B cell (primary cell): ENCODE measurements around the gene ACCS. TPM values are rescaled to one million over a fixed set of nuclear protein-coding genes. Genes with fewer than 3 reads are reported as not detected.
A peak's percentile ranks its signal among the peaks of the same experiment; 100 is the strongest.

ENCODE experiments used
- ATAC-seq: fragments of 200-7000 bp; cut with Tn5 transposase; one replicate; pipeline ENCODE4 v1.10.0; 2021; ENCODE audit warnings: low read depth, mild to moderate bottlenecking, moderate number of reproducible peaks, moderate library complexity
- CTCF ChIA-PET: fragments of 350-600 bp; sonication (Branson Sonifier 250); formaldehyde crosslinking; loops from one replicate; lab custom pipeline; 2021; ENCODE audit warnings: antibody characterized with exemption, inconsistent platforms; lab: Charles Lee
- POLR2A ChIA-PET: fragments of 350-600 bp; sonication (Branson Sonifier 250); formaldehyde crosslinking; loops from one replicate; lab custom pipeline; 2021; ENCODE audit warnings: antibody characterized with exemption; lab: Charles Lee
- DNase-seq: peaks from one replicate; pipeline ENCODE4 v3.0.0; 2013
- H2AFZ ChIP-seq: 2 replicates; pipeline ENCODE4 v1.6.1; 2012; ENCODE audit warnings: mild to moderate bottlenecking, low read depth, low read length; ENCODE audit not compliant: insufficient read depth, poor library complexity, severe bottlenecking
- H3K27ac ChIP-seq, 2 donors: 1 replicate in 1 of 2; 2 replicates in 1 of 2; pipeline ENCODE4 v1.5.1; 2012 to 2013; ENCODE audit warnings: low read length in 2 of 2, mild to moderate bottlenecking in 2 of 2, moderate library complexity in 1 of 2
- H3K27me3 ChIP-seq, 4 experiments: fragments of 200-600 bp in 1 of 4; sonication (generic) in 1 of 4; replicated peaks in 1 of 4; 1 replicate in 2 of 4; 2 replicates in 2 of 4; pipeline versions ENCODE4 v1.6.1 to v1.7.0; 2013 to 2016; ENCODE audit warnings: low read length in 3 of 4, mild to moderate bottlenecking in 2 of 4, mixed read lengths in 1 of 4, moderate library complexity in 1 of 4; ENCODE audit not compliant: insufficient read depth in 4 of 4, control insufficient read depth in 3 of 4; ENCODE audit errors: control extremely low read depth in 1 of 4
- H3K36me3 ChIP-seq, 2 experiments: replicated peaks in 1 of 2; 1 replicate in 1 of 2; 2 replicates in 1 of 2; pipeline versions ENCODE4 v1.6.1 to v1.7.1; 2013; ENCODE audit warnings: low read length in 1 of 2; ENCODE audit not compliant: insufficient read depth in 2 of 2, control insufficient read depth in 1 of 2; ENCODE audit errors: control extremely low read depth in 1 of 2, extremely low read depth in 1 of 2
- H3K4me1 ChIP-seq, 2 donors: fragments of 200-600 bp in 1 of 2; sonication (generic) in 1 of 2; 1 replicate in 1 of 2; 2 replicates in 1 of 2; pipeline versions ENCODE4 v1.5.1 to v1.6.1; 2013 to 2017; ENCODE audit warnings: low read length in 2 of 2; ENCODE audit not compliant: control insufficient read depth in 2 of 2, insufficient read depth in 2 of 2
- H3K4me2 ChIP-seq: replicated peaks from 2 replicates; pipeline ENCODE3; 2012; ENCODE audit warnings: mild to moderate bottlenecking, low read depth, low read length; ENCODE audit not compliant: poor library complexity, severe bottlenecking
- H3K4me3 ChIP-seq, 5 experiments: fragments of 200-600 bp in 1 of 5; sonication (generic) in 1 of 5; 1 replicate in 3 of 5; 2 replicates in 2 of 5; pipeline versions ENCODE4 v1.5.1 to v1.7.0; 2011 to 2016; ENCODE audit warnings: low read length in 4 of 5, mild to moderate bottlenecking in 4 of 5, low read depth in 2 of 5, control low read depth in 1 of 5, moderate library complexity in 1 of 5; ENCODE audit not compliant: insufficient read depth in 1 of 5; ENCODE audit errors: control extremely low read depth in 1 of 5, extremely low read depth in 1 of 5
- H3K79me2 ChIP-seq: fragments of 200-600 bp; sonication (generic); one replicate; pipeline ENCODE4 v1.6.0; 2016; ENCODE audit warnings: low read length; ENCODE audit not compliant: control insufficient read depth, insufficient read depth
- H3K9ac ChIP-seq: fragments of 200-600 bp; sonication (generic); 2 replicates; pipeline ENCODE4 v1.6.1; 2017; ENCODE audit warnings: mild to moderate bottlenecking, low read length, moderate library complexity
- H3K9me3 ChIP-seq, 3 donors: one replicate each; pipeline versions ENCODE4 v1.6.1 to v1.7.1; 2013; ENCODE audit warnings: low read length in 2 of 3; ENCODE audit not compliant: control insufficient read depth in 2 of 3, insufficient read depth in 1 of 3; ENCODE audit errors: control extremely low read depth in 1 of 3
- H4K20me1 ChIP-seq: 2 replicates; pipeline ENCODE4 v1.6.0; 2012; ENCODE audit warnings: mild to moderate bottlenecking, low read length; ENCODE audit not compliant: insufficient read depth, control insufficient read depth, poor library complexity, severe bottlenecking
- H3K27ac Mint-ChIP-seq: one replicate; pipeline ENCODE4 v1.8.0; 2021; ENCODE audit warnings: mixed read lengths
- H3K27me3 Mint-ChIP-seq: one replicate; pipeline ENCODE4 v1.8.0; 2021; ENCODE audit warnings: mixed read lengths
- H3K4me1 Mint-ChIP-seq: one replicate; pipeline ENCODE4 v1.8.0; 2021; ENCODE audit warnings: mixed read lengths
- H3K4me3 Mint-ChIP-seq: one replicate; pipeline ENCODE4 v1.8.0; 2021; ENCODE audit warnings: mixed read lengths
- H3K9me3 Mint-ChIP-seq: one replicate; pipeline ENCODE4 v1.8.0; 2022; ENCODE audit warnings: mixed read lengths; ENCODE audit not compliant: insufficient read depth
- CTCF ChIP-seq: fragments of 200-600 bp; IDR thresholded peaks from one replicate; pipeline ENCODE4 v1.8.0; 2022; ENCODE audit warnings: antibody characterized with exemption, mild to moderate bottlenecking
- EZH2 ChIP-seq: IDR thresholded peaks from 2 replicates; pipeline ENCODE4 v1.6.1; 2012; ENCODE audit warnings: borderline replicate concordance, low read depth, mild to moderate bottlenecking, moderate library complexity, low read length; ENCODE audit not compliant: insufficient read depth, poor library complexity, severe bottlenecking
- WGBS: methylation state at CpG from one replicate; pipeline ENCODE4 v1.1.5; 2013; ENCODE audit warnings: missing lambda C conversion rate; ENCODE audit not compliant: insufficient coverage; 5-methylcytosine and 5-hydroxymethylcytosine counted together
- intact Hi-C: fragments of 100-400 bp; cut with micrococcal nuclease; formaldehyde crosslinking; loops from one replicate; pipeline ENCODE4 v1.10.0; 2022
- polyA plus RNA-seq: library from polyadenylated mRNA; depleted of rRNA; stranded (reverse); fragments of >200 nt; gene quantifications from 2 replicates; pipeline ENCODE4 v1.2.3, GENCODE V29; 2012
- total RNA-seq, 2 donors: library from RNA; stranded (reverse); fragments of 120-200 nt in 1 of 2; gene quantifications; 1 replicate in 1 of 2; 2 replicates in 1 of 2; pipeline versions ENCODE4 v1.2.3 to v1.2.4, GENCODE V29; 2013 to 2022

ACCS gene
- total and polyA plus RNA-seq, 2 donors (not counting 1 experiment from before 2014, with no cell fraction given), result 59.5 to 63.2 TPM

- Histone ChIP-seq H3K9me3 (no peaks in the 10 kb centered on the region), H3K27me3 (no peaks in the 10 kb centered on the region), H3K4me2 (no peak overlapping the region), H3K4me1 (peaks cover 15 to 18% of the 10 kb centered on the region in 2 donors), H2AFZ (no peak overlapping the region), H3K27ac (no peak overlapping the region), H3K36me3 (no peaks in the 10 kb centered on the region), H3K9ac (no peak overlapping the region), H3K79me2 (peaks cover 25% of the 10 kb centered on the region), H3K4me3 (no peak overlapping the region), H4K20me1 (peaks cover 14% of the 10 kb centered on the region)
- peak; percentile 82 for TF ChIP-seq CTCF
- TF ChIP-seq EZH2, result no peak
- 9% methylated on average over 5 of the region's 11 CpGs for WGBS
- peak; percentile 83 for DNase-seq
- H3K4me1 Mint-ChIP-seq, result peaks cover 30% of the 10 kb centered on the region
- POLR2A ChIA-PET, result interaction anchor here (0.7 to 1.0 kb wide), 3 partner anchors 28 to 1655 kb away, joined by 3 to 6 read pairs (median 4); partner anchors contain the start of gene ACCS
- peak; percentile 37 for ATAC-seq
- no peaks in the 10 kb centered on the region for H3K27me3 Mint-ChIP-seq
- H3K9me3 Mint-ChIP-seq, result no peaks in the 10 kb centered on the region
- H3K27ac Mint-ChIP-seq, result no peak overlapping the region
- peak overlapping the region; percentile 52 for H3K4me3 Mint-ChIP-seq
- CTCF ChIA-PET, result interaction anchor here (0.6 to 5.3 kb wide), 24 partner anchors 9 to 1672 kb away, joined by 3 to 61 read pairs (median 5); partner anchors contain the start of gene ACCS
- intact Hi-C loops, result loop anchor here (1.0 to 10.0 kb wide), 5 partner anchors 28 to 1250 kb away; partner anchors contain the start of genes ACCS, API5 and TTC17
Observed at GRCh38 chr11:44094260-44094868, 28.3 kb downstream of the ACCS start.
